Ovary (tissue), 3 donors: Measurements from ENCODE around the gene MDP1.

ENCODE experiments used
- EP300 ChIP-seq: sonication (generic); formaldehyde crosslinking; IDR thresholded peaks from one replicate; pipeline ENCODE4 v1.6.1; 2017; ENCODE audit warnings: antibody characterized with exemption
- POLR2A ChIP-seq: fragments of 450-650 bp; IDR thresholded peaks from one replicate; pipeline ENCODE4 v1.6.1; 2017; ENCODE audit warnings: antibody characterized with exemption, mild to moderate bottlenecking, moderate library complexity
- TF ChIP-seq, protein P1 (sequence below), 3 donors: fragments of 450-650 bp in 2 of 3; fragments of 200-600 bp in 1 of 3; IDR thresholded peaks; one replicate each; pipeline versions ENCODE4 v1.5.1 to v1.8.0; 2016 to 2022; ENCODE audit warnings: antibody characterized with exemption in 3 of 3, mild to moderate bottlenecking in 1 of 3
- donor health status: DM: no; HTN: no; CAD: no.

DNA sequence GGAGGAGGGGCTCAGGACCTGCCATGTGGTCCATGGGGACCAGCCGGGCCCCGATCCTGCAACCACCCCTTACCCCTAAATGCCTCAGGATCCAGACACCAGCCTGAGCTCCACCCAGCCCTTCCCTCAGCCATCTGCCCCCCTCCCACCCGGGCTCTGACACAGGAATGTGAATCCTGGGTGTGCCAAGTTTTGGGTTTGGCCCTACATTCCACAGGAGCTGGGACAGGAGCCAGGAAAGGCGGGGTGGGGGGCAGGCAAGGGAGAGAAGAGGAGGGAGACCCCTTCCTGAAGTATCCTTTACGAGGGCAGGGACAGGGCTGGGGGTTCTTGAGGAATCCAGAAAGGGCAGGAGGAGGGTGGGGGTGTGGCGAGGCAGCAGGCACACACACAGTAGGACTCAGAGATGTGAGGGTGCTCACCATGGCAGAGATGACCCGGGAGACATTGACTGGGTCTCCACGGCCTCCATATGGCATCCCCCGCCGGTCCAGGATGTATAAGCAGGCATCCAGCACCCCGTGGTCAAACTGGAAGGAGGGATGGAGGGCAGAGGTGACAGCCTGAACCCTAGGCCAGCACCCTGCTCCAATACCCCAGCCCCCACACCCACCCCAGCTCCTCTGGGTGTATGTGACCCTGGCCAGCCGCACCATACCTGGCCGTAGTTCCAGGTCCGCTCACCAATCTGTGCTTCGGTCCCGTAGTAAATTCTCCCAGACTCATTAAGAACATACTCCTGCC lies 43.6 kb upstream of the MDP1 start:
- TF ChIP-seq, protein P1, sequence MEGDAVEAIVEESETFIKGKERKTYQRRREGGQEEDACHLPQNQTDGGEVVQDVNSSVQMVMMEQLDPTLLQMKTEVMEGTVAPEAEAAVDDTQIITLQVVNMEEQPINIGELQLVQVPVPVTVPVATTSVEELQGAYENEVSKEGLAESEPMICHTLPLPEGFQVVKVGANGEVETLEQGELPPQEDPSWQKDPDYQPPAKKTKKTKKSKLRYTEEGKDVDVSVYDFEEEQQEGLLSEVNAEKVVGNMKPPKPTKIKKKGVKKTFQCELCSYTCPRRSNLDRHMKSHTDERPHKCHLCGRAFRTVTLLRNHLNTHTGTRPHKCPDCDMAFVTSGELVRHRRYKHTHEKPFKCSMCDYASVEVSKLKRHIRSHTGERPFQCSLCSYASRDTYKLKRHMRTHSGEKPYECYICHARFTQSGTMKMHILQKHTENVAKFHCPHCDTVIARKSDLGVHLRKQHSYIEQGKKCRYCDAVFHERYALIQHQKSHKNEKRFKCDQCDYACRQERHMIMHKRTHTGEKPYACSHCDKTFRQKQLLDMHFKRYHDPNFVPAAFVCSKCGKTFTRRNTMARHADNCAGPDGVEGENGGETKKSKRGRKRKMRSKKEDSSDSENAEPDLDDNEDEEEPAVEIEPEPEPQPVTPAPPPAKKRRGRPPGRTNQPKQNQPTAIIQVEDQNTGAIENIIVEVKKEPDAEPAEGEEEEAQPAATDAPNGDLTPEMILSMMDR (IDR thresholded peaks at IDR 0.05), result no peak
- TF ChIP-seq POLR2A, result no peak
- no peak for TF ChIP-seq EP300
